ENCODE results near the gene RPS24. TPM values are rescaled to one million over a fixed set of nuclear protein-coding genes. Genes with fewer than 3 reads are reported as not detected.
A peak's percentile ranks its signal among the peaks of the same experiment; 100 is the strongest.

Gene RPS24
- total and polyA plus RNA-seq, 9 of the 15 experiments (the other 6 are each of a cell fraction or from before 2014, with no cell fraction given) = 1,947 to 7,307 (median 5,944) TPM

DNA sequence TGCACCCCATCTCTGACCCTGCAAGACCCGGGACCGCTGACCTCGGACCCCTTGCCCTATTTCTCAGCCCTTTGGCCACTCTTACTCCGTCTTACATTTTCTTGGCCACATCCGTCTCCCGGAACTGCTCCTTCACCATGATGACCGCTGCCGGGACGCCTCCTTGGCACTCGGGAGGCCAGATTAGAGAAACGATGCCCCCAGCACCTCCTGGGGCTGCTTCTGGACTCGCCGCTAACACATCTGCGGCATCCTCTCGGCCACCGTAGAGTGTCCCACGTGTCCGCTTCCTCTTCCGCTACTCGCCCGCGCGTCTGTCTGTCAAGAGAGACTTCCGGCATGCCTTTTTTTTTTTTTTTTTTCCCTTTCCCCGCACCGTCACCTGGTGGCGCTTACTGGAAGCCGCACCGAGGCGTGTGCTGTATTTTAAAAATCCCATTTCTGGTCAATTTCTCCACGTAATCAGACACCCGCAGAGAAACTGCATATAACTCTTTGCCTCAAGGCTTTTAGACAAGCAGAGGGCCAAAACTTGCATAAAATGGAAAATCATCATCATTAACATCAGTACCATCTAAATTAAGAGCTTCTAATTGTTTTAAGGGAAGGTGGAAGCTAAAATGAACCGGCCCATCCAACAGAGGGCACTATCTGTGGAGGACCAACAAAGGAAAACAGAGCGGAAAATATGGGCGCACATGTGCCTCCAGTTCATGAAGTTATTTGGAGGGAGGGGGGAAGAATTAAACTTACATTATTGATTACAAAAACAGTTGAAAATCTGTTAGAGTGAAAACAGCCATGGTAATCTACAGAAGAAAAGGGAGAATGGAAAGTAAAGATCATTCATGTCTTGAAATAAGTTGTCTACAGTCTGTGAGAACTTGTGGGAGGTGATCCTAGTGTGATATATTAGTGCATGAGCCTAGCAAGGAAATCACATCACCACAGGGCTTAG is 4.1 kb upstream of the RPS24 start, which contains the start of gene POLR3A (continued):
- no peak for TF ChIP-seq TSC22D4 (tag; IDR thresholded peaks at IDR 0.05)
- no peak for TF ChIP-seq ZNF583 (CRISPR knock-in tag; IDR thresholded peaks at IDR 0.05)
- TF ChIP-seq TFAM (CRISPR knock-in tag; conservative IDR thresholded peaks at IDR 0.05) = no peak
- TF ChIP-seq CXXC5 (CRISPR knock-in tag; IDR thresholded peaks at IDR 0.05) = peak; percentile 92
- TF ChIP-seq, protein P1, sequence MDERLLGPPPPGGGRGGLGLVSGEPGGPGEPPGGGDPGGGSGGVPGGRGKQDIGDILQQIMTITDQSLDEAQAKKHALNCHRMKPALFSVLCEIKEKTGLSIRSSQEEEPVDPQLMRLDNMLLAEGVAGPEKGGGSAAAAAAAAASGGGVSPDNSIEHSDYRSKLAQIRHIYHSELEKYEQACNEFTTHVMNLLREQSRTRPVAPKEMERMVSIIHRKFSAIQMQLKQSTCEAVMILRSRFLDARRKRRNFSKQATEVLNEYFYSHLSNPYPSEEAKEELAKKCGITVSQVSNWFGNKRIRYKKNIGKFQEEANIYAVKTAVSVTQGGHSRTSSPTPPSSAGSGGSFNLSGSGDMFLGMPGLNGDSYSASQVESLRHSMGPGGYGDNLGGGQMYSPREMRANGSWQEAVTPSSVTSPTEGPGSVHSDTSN (CRISPR knock-in tag; IDR thresholded peaks at IDR 0.05; ENCODE audit: low read depth) = peak; percentile 89
- TF ChIP-seq, protein P1 (tag; conservative IDR thresholded peaks at IDR 0.05; ENCODE audit: low read depth) = peak; percentile 100
- no peak for TF ChIP-seq ADNP (tag; IDR thresholded peaks at IDR 0.05)
- TF ChIP-seq SRSF1 (IDR thresholded peaks at IDR 0.05; ENCODE audit: low read depth, low read length) = no peak
- TF ChIP-seq TSHZ1 (CRISPR knock-in tag; IDR thresholded peaks at IDR 0.05) = 0 out of 2 replicates have a peak, but pooled peaks have one; percentile 53
- peak; percentile 55; the same call in 1 of the 2 replicates for TF ChIP-seq GATAD2B (IDR thresholded peaks at IDR 0.05; ENCODE audit: borderline replicate concordance)
- TF ChIP-seq SNIP1 (IDR thresholded peaks at IDR 0.05; ENCODE audit: low read depth) = peak; percentile 76
- peak; percentile 80; the same call in 1 of the 2 replicates for TF ChIP-seq EHMT2 (IDR thresholded peaks at IDR 0.05)
- TF ChIP-seq CCNT2 (IDR thresholded peaks at IDR 0.05; ENCODE audit: borderline replicate concordance, extremely low read depth, insufficient read length, low read depth, low read length) = no peak
- TF ChIP-seq E2F1 (CRISPR knock-in tag; IDR thresholded peaks at IDR 0.05) = peak; percentile 35
- no peak for TF ChIP-seq PRPF4 (IDR thresholded peaks at IDR 0.05; ENCODE audit: insufficient read depth, low read depth, low read length, poor library complexity, severe bottlenecking)
- TF ChIP-seq ZNF41 (CRISPR knock-in tag; conservative IDR thresholded peaks at IDR 0.05) = no peak
- no peak; the same call in 1 of the 2 replicates for TF ChIP-seq ZNF224 (CRISPR knock-in tag; IDR thresholded peaks at IDR 0.05)
- peak; percentile 57 for TF ChIP-seq TEAD4 (IDR thresholded peaks at IDR 0.05; ENCODE audit: low read length)
- no peak for TF ChIP-seq TEAD4 (CRISPR knock-in tag; IDR thresholded peaks at IDR 0.05; ENCODE audit: borderline replicate concordance)
- peak; percentile 94 for TF ChIP-seq NFRKB (IDR thresholded peaks at IDR 0.05; ENCODE audit: low read depth)
- TF ChIP-seq TCF7L2 (IDR thresholded peaks at IDR 0.05; ENCODE audit: low read depth, low read length) = no peak

Data from K562 (cell line).